Suprapubic skin (tissue), 4 donors: Measurements from ENCODE around the gene FARS2.

ENCODE experiments used
- CTCF ChIP-seq, 2 donors: fragments of 200-600 bp in 1 of 2; fragments of 450-650 bp in 1 of 2; sonication (generic) in 1 of 2; IDR thresholded peaks; one replicate each; pipeline ENCODE4 v1.5.1; 2016 to 2019; ENCODE audit warnings: antibody characterized with exemption in 2 of 2, mild to moderate bottlenecking in 1 of 2, moderate library complexity in 1 of 2
- EP300 ChIP-seq: sonication (generic); formaldehyde crosslinking; IDR thresholded peaks from one replicate; pipeline ENCODE4 v1.6.1; 2017; ENCODE audit warnings: antibody characterized with exemption
- POLR2A ChIP-seq, 2 donors: fragments of 450-650 bp; IDR thresholded peaks; one replicate each; pipeline ENCODE4 v1.6.1; 2017; ENCODE audit warnings: antibody characterized with exemption in 2 of 2, mild to moderate bottlenecking in 2 of 2, moderate library complexity in 2 of 2
- POLR2AphosphoS5 ChIP-seq, 3 donors: sonication (generic); formaldehyde crosslinking; IDR thresholded peaks; one replicate each; pipeline ENCODE4 v1.6.1; 2017; ENCODE audit warnings: antibody characterized with exemption in 3 of 3

- TF ChIP-seq CTCF (IDR thresholded peaks at IDR 0.05) (no peak), EP300 (no peak), POLR2AphosphoS5 (IDR thresholded peaks at IDR 0.05) (no peak), POLR2A (IDR thresholded peaks at IDR 0.05) (no peak)
Observed at GRCh38 chr6:5303682-5304081, 42.4 kb downstream of the FARS2 start.
